Right ventricle myocardium superior (tissue), 1 donor: ENCODE results near the gene ZNRF3. TPM values are rescaled to one million over a fixed set of nuclear protein-coding genes. Genes with fewer than 3 reads are reported as not detected.
"Not testable (repeated sequence)": the region's sequence is repeated elsewhere in the genome, so short reads cannot be mapped to it uniquely, and the experiment has no call there.

ENCODE experiments used
- ATAC-seq: fragments of 200-7000 bp; cut with Tn5 transposase; one replicate; pipeline ENCODE4 v1.9.1; 2020; ENCODE audit warnings: mild to moderate bottlenecking; ENCODE audit not compliant: poor library complexity
- DNase-seq: peaks from one replicate; pipeline ENCODE4 v3.0.0-alpha.2; 2020
- intact Hi-C: fragments of 100-400 bp; cut with DNase I; formaldehyde crosslinking; loops from one replicate; pipeline ENCODE4 v1.11.2; 2022
- long read RNA-seq: library from polyadenylated mRNA; unstranded; transcript quantifications from one replicate; pipeline ENCODE4 v2.0.0, GENCODE V29; 2021
- total RNA-seq: library from RNA; stranded (reverse); fragmentation: NEBNext Ultra II Directional; extraction: Animal tissue kit (Norgen Biotek cat#: 25700); gene quantifications from one replicate; pipeline ENCODE4 v1.2.1, GENCODE V29; 2021
- donor health status: DM: no; HTN: yes; CAD: no; lungs with severe emphysema.

Gene ZNRF3
- 5.0 TPM for total RNA-seq
- long read RNA-seq, full-length matches to known transcripts: 6 of 14 reads
- long read RNA-seq, partial matches to known transcripts: 6 of 14 reads
- long read RNA-seq, other reads (novel, unspliced or antisense): 2 of 14 reads

DNA sequence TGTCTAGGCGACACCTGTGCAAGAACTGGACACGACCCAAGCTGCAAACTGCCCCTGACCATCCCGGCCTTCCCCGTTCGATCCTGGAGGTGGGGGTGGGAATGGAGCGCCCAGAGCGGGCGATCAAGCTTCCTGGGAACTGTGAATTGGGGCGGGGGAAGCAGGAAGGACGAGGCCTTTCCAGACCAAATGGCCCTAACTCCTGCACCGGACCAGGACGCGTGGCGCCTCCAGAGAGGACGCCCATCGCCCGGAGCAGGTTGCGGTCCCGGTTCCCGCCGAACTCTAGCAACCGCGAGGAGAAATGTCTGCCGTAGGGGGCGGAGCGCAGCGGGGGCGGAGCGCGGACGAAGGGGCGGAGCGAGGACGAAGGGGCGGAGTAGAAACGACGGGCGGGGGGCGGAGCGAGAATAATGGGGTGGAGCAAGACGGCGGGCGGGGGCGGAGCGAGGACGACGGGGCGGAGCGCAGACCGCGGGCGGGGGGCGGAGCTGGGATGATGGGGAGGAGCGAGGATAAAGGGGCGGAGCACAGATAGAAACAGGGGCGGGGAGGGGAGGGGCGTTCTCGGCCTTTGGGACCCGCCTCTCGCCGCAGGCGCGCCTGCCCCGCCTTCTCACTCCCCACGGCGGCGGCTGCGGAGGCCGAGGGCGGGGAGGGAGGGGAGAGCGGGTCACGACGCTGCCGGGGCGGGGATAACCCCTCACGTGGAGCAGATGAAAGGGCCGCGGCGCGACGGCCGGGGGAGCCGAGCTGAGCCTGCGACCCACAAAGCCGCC, at the start of gene ZNRF3:
ZNRF3 (plus strand) TSS at position 695 of the 779 bp plus-strand sequence. CDS start 195 bp downstream, outside the sequence.
- DNase-seq (peak; percentile 94), ATAC-seq (peak; percentile 98)
- intact Hi-C loops: loop anchor here (10.0 kb wide), 1 partner anchor 152 kb away; no protein-coding TSS in a partner anchor

DNA sequence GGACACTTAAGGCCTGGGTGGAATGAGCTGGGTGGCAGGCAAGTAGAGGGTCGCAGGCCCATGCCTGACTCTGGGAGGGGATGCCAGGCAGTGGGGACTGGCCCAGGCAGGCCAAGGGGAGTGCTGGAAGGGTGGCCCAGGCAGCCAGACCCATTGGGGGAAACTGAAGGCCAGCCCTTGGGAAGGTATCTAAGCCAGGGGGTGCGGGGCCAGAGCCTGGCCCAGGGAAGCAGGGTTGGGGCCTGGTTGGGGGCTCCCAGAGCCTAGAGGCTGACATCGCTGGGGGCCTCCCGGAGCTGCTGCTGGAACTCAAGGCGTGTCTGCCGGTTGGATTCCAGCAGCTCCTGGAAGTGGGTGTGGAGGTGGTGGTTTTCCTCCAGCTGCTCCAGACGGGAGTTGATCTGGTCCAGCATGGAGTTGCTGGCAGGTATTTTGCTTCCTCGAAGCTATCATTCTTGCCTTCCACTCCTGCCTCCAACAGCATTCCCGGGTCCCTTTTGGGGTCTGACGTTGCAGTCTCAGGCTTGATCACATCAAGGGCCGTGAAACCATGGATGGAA, 47.7 kb upstream of the ZNRF3 start:
- intact Hi-C loops: loop anchor here (10.0 kb wide), 1 partner anchor 811 kb away; no protein-coding TSS in a partner anchor
- ATAC-seq (no peak), DNase-seq (no peak)

DNA sequence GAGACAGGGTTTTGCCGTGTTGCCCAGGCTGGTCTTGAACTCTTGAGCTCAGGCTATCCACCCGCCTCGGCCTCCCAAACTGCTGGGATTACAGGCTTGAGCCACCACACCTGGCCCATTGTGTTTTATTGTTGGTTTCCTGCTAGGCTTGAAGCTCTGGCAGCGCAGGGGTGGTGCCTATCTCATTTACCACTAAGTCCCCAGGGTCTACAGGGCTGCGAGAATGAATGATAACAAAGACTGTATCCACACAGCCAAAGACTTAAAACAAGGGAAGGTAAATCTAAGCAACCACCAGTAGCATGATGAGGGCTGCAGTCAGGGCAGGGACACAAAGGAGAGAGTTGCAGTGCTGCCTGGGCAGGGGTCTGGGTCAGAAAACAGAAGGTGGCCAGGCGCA, 45.7 kb upstream of the ZNRF3 start:
- ATAC-seq: no peak
- DNase-seq: no peak
- intact Hi-C loops: loop anchor here (10.0 kb wide), 1 partner anchor 813 kb away; no protein-coding TSS in a partner anchor

DNA sequence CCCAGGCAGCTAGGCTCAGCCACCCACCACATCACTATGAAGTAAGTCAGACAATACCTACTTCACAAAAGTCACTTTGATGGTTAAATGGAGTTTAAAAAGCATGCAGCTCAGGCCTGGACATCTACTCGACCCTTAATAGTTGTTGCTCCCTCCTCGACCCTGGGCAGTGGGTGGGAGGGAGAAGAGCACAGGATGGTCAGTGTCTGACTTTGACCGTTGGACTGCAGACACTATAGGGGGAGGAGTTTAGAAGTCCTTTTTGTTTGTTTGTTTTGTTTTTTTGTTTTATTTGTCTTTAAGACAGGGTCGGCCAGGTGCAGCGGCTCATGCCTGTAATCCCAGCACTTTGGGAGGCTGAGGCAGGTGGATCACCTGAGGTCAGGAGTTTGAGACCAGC, 44.4 kb upstream of the ZNRF3 start:
- ATAC-seq (no peak), DNase-seq (no peak)

DNA sequence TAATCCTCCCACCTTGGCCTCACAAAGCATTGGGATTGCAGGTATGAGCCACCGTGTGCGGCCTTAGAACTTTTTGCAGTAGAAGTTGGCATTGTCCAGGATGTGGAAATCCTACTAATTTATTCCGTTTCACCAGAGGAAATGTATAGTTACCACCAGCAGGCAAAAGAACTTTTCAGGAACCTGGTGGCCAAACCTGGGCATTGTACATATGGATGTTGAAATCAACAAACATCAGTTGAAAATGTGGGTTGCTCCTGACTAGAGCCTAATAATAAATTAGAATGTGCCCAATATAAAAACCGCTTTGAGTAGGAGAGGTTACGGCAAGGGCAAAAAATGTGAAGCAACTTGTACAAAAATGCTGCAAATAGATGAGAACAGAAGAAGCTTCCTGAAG, 42.3 kb upstream of the ZNRF3 start:
- DNase-seq (no peak), ATAC-seq (no peak)
- intact Hi-C loops: loop anchor here (10.0 kb wide), 1 partner anchor 364 kb away; the partner anchor contains the start of gene EMID1

More for the DNA sequence above, 44.4 kb upstream of the ZNRF3 start:
- intact Hi-C loops: loop anchor here (10.0 kb wide), 1 partner anchor 814 kb away; no protein-coding TSS in a partner anchor

DNA sequence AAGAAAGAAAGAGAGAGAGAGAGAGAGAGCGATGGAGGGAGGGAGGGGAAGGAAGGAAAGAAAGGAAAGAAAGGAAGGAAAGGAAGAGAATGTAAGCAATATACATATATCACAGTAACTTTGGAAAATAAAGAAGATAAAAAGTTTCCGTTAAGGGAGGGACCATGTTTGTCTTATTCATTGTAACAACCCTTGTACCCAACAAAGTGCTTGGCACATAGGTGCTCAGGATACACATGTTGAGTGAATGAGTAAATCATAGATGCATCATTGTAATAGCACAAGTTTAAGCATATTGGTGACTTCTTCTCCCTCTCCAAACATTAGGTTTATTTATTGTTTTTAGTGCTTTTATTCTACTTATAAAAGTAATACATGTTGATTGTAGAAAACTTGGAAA, 39.7 kb upstream of the ZNRF3 start:
- no peak for DNase-seq
- intact Hi-C loops: loop anchor here (10.0 kb wide), 1 partner anchor 361 kb away; the partner anchor contains the start of gene EMID1

DNA sequence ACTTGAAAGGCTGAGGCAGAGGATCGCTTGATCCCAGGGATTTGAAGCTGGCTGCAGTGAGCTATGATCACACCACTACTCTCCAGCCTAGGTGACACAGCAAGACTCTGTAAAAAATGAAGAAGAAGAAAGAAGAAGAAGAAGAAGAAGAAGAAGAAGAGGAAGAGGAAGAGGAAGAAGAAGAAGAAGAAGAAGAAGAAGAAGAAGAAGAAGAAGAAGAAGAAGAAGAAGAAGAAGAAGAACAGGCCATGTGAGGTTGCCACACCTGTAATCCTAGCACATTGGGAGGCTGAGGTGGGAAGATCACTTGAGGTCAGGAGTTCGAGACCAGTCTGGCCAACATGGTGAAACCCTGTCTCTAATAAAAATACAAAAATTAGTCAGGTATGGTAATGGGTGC, 39.1 kb upstream of the ZNRF3 start:
- intact Hi-C loops: loop anchor here (10.0 kb wide), 1 partner anchor 361 kb away; the partner anchor contains the start of gene EMID1
- not testable (repeated sequence) for ATAC-seq, DNase-seq

More for the DNA sequence above, 39.7 kb upstream of the ZNRF3 start:
- ATAC-seq: no peak

DNA sequence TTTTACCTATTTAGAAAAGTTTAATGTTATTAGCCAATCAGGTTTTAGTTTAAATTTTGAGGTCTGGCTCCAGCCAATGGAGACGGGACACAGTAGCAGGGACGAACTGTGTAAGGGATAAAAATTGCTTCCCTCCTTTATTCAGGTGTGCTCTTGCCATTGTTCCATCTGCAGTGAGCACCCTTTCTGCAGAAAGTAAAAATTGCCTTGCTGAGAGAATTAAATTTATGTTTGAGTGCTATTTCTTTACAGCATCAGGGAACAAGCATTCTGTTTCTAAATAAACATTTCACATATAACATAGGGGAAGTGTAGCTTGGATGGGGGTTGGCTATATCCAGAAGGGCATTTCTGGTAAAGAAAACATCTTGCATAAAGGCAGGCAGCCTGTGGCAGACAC, 36.4 kb upstream of the ZNRF3 start:
- intact Hi-C loops: loop anchor here (10.0 kb wide), 1 partner anchor 358 kb away; the partner anchor contains the start of gene EMID1
- DNase-seq: no peak
- ATAC-seq: no peak

DNA sequence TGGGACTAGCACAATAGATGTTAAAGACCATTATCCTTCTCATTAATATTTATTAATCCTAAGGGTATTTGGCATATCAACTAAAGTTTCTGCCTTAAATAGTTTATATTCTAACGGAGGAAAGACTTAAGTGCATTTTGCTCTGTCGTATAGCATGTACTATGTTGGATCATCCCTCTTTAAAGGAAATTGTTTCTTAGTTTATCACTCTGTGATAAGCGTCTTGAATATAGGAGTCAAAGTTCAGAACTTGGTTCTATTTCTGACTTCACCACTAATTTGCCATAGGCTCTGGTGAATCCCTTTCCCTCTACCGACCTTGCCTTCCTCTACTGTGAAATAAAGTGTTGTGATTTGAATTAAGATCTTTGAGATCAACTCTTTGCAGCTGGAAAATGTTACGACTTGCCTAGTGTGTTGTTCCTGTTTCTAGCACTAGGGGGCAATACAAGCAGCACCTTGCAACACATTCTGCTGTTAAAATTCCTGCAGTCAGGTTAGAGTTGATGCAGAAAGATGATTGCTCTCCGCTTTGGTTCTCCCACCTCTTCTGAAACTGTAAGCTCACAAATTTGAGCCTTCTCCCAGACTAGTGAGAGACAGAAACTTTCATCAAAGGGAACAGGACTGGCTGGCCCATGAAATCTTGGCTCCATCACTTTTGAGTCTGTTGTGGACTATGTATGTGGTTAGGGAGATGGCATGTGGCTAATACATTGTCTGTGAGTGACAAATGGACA, 27.8 kb upstream of the ZNRF3 start:
- peak; percentile 80 for ATAC-seq
- intact Hi-C loops: loop anchor here (2.0 kb wide), 1 partner anchor 185 kb away; no protein-coding TSS in a partner anchor
- DNase-seq: no peak

DNA sequence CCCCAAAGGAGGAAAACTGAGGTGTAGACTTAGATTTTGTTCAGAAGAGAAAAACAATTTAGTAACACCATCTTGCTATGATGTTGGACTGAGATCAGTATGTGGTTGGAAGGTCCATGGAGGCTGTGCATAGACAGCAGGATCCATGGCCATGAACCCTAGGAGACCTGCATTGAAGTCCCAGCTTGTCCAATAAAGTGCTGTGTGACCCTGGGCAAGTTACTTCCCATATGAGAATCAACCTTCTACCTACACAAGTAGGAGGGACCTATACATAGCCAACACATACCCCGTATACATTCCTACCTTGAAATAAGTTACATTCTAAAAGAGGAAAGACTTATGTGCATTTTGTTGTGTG, 27.3 kb upstream of the ZNRF3 start:
- ATAC-seq: peak; percentile 10
- intact Hi-C loops: no loop called here
- no peak for DNase-seq

DNA sequence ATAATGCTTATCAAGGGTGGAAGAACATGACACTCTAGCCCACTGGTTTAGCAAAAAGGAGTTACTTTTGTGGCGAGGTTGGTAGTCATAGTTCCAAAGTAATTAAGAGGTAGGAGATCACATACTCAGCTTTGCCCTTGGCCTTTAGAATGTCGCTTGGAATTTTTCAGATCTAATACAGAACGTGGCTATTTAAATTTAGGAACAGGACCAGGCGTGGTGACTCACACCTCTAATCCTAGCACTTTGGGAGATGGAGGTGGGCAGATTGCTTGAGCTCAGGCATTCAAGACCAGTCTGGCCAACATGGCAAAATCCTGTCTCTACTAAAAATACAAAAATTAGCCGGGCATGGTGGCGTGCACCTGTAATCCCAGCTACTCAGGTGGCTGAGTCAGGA, 26.1 kb upstream of the ZNRF3 start:
- intact Hi-C loops: no loop called here
- DNase-seq (no peak), ATAC-seq (no peak)

DNA sequence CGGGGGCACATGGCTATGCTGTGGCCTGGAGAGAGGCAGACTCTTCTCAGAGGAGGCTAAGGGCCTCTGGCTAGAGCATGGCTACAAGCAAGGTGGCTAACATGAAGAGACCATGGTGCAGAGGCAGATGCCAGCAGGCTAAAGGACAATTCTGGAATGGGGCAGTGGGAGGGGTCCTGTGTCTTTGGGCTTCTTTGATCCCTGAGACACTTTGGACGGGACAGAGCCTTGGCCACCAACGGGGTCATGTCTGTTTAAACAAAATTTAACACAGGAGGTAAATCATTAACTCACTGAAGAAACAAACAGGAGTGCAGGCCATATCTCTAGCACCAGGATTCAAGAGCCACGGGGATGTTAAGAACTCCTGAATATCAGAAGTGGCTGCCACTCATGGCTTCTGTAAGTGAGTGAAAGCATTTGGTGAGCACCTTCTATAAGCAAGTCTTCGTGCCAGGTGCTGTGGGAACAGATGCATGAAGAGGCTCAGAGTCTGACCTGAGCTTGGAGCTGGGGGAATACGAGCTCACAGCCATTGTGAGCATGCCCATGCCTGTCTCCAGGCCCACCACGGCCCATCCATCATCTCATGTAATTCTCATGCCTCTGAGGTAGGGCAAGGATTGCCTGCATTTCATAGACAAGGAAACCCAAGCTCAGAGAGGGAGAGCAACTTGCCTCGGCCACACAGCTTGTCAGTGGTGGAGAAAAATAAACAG, 18.3 kb upstream of the ZNRF3 start:
- intact Hi-C loops: no loop called here
- DNase-seq: no peak

DNA sequence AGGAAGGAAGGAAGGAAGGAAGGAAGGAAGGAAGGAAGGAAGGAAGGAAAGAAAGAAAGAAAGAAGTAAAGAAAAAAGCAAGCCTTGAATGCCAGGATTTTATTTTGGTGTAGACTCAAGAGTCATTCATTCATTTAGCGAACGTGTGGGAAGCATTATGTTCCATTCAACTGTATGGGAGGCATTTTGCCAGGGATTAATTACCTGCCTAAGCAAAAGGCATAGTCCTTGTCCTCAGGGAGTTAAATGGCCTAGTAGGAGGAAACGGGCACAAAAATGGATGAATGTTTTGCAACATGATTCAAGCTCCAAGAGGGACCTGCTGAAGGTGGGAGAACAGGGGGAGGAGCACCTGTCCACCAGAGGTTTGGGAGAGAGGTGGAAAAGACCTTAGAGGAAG, 16.2 kb upstream of the ZNRF3 start:
- intact Hi-C loops: no loop called here
- ATAC-seq (no peak), DNase-seq (no peak)

More for the DNA sequence above, 18.3 kb upstream of the ZNRF3 start:
- ATAC-seq: no peak

DNA sequence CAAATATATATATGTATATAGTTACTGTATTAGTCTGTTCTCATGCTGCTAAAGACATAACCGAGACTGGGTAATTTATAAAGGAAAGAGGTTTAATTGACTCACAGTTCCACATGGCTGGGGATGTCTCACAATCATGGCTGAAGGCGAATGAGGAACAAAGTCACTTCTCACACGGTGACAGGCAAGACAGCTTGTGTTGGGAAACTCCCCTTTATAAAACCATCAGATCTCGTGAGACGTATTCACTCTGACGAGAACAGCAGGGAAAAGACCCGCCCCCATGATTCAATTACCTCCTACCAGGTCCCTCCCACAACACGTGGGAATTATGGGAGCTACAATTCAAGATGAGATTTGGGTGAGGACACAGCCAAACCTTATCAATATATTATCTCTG, 15.0 kb upstream of the ZNRF3 start:
- ATAC-seq, DNase-seq, intact Hi-C loops: not testable (repeated sequence)

DNA sequence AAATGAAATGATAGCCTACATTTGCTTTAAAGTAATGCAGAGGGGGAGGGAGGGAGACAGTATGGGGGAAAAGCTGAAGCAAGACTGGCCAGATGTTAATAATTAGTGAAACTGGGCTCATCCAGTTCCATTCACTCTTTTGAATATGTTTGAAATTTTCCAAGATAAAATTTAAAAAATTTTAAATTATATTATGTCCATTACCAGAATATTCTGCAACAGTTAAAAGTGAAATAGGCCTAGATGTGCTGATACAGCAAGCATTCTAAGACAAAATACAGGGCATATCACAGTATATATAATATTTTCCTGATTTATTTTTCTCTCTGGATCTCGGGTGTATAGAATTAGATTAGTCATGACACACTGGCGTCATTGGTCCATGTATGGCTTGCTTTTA, 13.6 kb upstream of the ZNRF3 start:
- DNase-seq (no peak), ATAC-seq (no peak)
- intact Hi-C loops: no loop called here

DNA sequence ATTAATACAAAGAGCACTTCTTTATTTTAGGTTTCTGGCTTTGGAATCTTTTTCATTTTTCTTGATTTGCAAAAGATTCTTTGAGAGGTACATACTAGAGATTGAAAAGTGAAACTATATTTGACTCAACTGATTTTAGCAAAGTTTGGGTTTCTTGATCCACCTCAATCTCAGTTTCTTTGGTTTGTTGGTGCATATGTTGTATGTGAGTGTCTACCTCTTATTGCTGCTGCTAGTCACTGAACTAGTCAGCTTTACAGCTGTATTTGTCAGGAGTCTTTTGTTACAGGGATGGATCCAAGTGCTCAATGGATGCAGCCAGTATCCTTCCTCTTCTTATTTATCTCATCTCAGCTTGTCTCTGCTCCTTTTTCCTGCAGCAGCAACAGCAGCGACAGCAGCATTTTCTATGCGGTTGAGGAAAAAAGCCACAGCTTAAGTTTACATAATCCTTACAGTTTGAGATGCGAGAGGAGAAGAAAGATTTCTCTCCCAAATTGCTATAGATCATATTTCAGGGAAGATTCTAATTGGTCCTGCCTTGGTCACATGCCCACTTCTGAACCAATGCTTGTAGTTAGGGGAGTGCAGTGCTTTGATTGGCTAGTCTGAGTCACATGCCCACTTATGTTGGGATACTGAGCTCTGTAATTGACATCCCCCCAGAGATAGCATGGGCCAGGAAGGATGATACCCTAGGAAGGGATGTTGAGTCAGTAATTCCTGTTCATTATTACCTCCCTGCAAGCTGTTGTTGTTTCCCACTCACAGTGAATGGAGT, 10.0 kb upstream of the ZNRF3 start:
- intact Hi-C loops: no loop called here
- DNase-seq (no peak), ATAC-seq (no peak)

DNA sequence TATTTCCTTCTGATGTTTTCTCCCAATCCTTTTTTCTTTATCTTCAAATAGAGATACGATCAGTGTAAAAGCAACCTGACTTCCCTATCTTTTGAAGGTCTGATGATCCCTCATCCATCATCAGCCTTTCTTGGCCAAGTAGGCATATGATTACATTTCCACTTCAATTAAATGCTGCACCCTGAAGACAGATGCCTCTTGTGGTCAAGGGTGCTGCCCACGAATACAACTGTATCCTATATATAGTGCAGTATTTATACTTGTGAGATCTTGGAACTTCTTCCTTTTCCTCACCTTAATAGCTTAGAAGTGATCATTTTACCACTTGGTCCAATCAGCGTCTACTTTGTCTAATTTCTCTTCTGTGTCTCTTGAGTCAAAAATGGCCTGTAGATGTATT, 9.3 kb upstream of the ZNRF3 start:
- DNase-seq (no peak), ATAC-seq (no peak)
- intact Hi-C loops: no loop called here
